HepG2 (cell line): Measurements from ENCODE around the gene TEX19. TPM values are rescaled to one million over a fixed set of nuclear protein-coding genes. Genes with fewer than 3 reads are reported as not detected.
A peak's percentile ranks its signal among the peaks of the same experiment; 100 is the strongest.

Source experiments
- ARNTL ChIP-seq: sonication (generic); formaldehyde crosslinking; IDR thresholded peaks from 2 replicates; pipeline ENCODE4 v1.4.0; 2020; ENCODE audit warnings: mild to moderate bottlenecking, missing genetic modification reagents
- BRD4 ChIP-seq: sonication (generic); formaldehyde crosslinking; IDR thresholded peaks from 2 replicates; pipeline ENCODE4 v1.4.0; 2020; ENCODE audit warnings: missing genetic modification reagents
- KDM6A ChIP-seq: IDR thresholded peaks from 2 replicates; pipeline ENCODE4 v1.6.1; 2016; ENCODE audit warnings: low read depth
- SKIL ChIP-seq: sonication (generic); formaldehyde crosslinking; IDR thresholded peaks from 2 replicates; pipeline ENCODE4 v1.8.0; 2022; ENCODE audit warnings: missing genetic modification reagents, mild to moderate bottlenecking, moderate library complexity, borderline replicate concordance
- STAT5B ChIP-seq: sonication (generic); formaldehyde crosslinking; IDR thresholded peaks from 2 replicates; pipeline ENCODE4 v1.4.0; 2020; ENCODE audit warnings: missing genetic modification reagents
- XBP1 ChIP-seq: sonication (generic); formaldehyde crosslinking; IDR thresholded peaks from 2 replicates; pipeline ENCODE4 v1.5.0; 2020; ENCODE audit warnings: missing genetic modification reagents
- ZFP62 ChIP-seq: sonication (generic); formaldehyde crosslinking; IDR thresholded peaks from 2 replicates; pipeline ENCODE4 v1.4.0; 2020; ENCODE audit warnings: missing genetic modification reagents
- ZKSCAN1 ChIP-seq: fragments of 150-350 bp; IDR thresholded peaks from 2 replicates; pipeline ENCODE4 v1.6.1; 2014; ENCODE audit warnings: low read length
- ZMYM2 ChIP-seq: sonication (generic); formaldehyde crosslinking; IDR thresholded peaks from 2 replicates; pipeline ENCODE4 v1.8.0; 2022; ENCODE audit warnings: mild to moderate bottlenecking, missing genetic modification reagents
- ZNF3 ChIP-seq: IDR thresholded peaks from 2 replicates; pipeline ENCODE4 v1.7.0; 2017; ENCODE audit warnings: inconsistent platforms
- ZNF510 ChIP-seq: sonication (generic); formaldehyde crosslinking; IDR thresholded peaks from 2 replicates; pipeline ENCODE4 v1.4.0; 2020; ENCODE audit warnings: low read depth, mild to moderate bottlenecking, missing genetic modification reagents
- ZNF572 ChIP-seq: sonication (generic); formaldehyde crosslinking; IDR thresholded peaks from 2 replicates; pipeline ENCODE4 v1.5.1; 2020; ENCODE audit warnings: mild to moderate bottlenecking, missing genetic modification reagents
- ZNF773 ChIP-seq: sonication (generic); formaldehyde crosslinking; IDR thresholded peaks from 2 replicates; pipeline ENCODE4 v1.4.0; 2020; ENCODE audit warnings: missing genetic modification reagents, borderline replicate concordance
- ZNF800 ChIP-seq: sonication (generic); formaldehyde crosslinking; IDR thresholded peaks from 2 replicates; pipeline ENCODE4 v1.4.0; 2020; ENCODE audit warnings: missing genetic modification reagents
- polyA plus RNA-seq, 8 experiments: library from polyadenylated mRNA; depleted of rRNA in 3 of 8; stranded (reverse) in 7 of 8; unstranded in 1 of 8; fragments of >200 nt; fragmentation: Illumina TruSeq in 4 of 8; extraction: Trizol in 4 of 8; gene quantifications; 2 replicates each; pipeline versions ENCODE4 v1.2.1 to v1.2.3, GENCODE V29; 2011 to 2016; ENCODE audit warnings: low read depth in 4 of 8, missing spikeins in 1 of 8, mixed read lengths in 1 of 8; ENCODE audit not compliant: insufficient read depth in 1 of 8
- total RNA-seq, 5 experiments: library from RNA; depleted of rRNA; stranded (reverse); fragments of >200 nt; fragmentation: Illumina TruSeq; extraction: Trizol; gene quantifications; 2 replicates each; pipeline ENCODE4 v1.2.3, GENCODE V29; 2016; ENCODE audit warnings: low read depth in 1 of 5
- TF ChIP-seq, protein P1 (sequence below): sonication (generic); formaldehyde crosslinking; conservative IDR thresholded peaks from 2 replicates; pipeline ENCODE4 v1.4.0; 2020; ENCODE audit warnings: missing genetic modification reagents
- TF ChIP-seq, protein P2 (sequence below): sonication (generic); formaldehyde crosslinking; IDR thresholded peaks from 2 replicates; pipeline ENCODE4 v1.4.0; 2020; ENCODE audit warnings: low read depth, missing genetic modification reagents
- TF ChIP-seq, protein P3 (sequence below): sonication (generic); formaldehyde crosslinking; conservative IDR thresholded peaks from 2 replicates; pipeline ENCODE4 v1.4.0; 2020; ENCODE audit warnings: missing genetic modification reagents

Gene TEX19
- total and polyA plus RNA-seq, 2 of the 13 experiments (the other 11 are each of a cell fraction or from before 2014, with no cell fraction given), result 1.3 to 6.0 TPM

GRCh38 chr17:82351713-82352488 lies 7.1 kb upstream of the TEX19 start (continued):
- TF ChIP-seq ZMYM2 (CRISPR knock-in tag) (no peak; the same call in 1 of the 2 replicates), KDM6A (CRISPR knock-in tag) (no peak), ARNTL (CRISPR knock-in tag) (no peak), ZFP62 (CRISPR knock-in tag) (no peak), SKIL (CRISPR knock-in tag) (no peak), ZNF800 (CRISPR knock-in tag) (no peak), ZNF773 (CRISPR knock-in tag) (no peak), STAT5B (no peak), ZNF510 (CRISPR knock-in tag) (peak; percentile 74; the same call in 1 of the 2 replicates), ZKSCAN1 (0 out of 2 replicates have a peak, but pooled peaks have one; percentile 27), XBP1 (CRISPR knock-in tag) (no peak), ZNF572 (CRISPR knock-in tag) (peak; percentile 77; the same call in 1 of the 2 replicates), ZNF3 (no peak), BRD4 (CRISPR knock-in tag) (peak; percentile 66; the same call in 1 of the 2 replicates)
- TF ChIP-seq, protein P1, sequence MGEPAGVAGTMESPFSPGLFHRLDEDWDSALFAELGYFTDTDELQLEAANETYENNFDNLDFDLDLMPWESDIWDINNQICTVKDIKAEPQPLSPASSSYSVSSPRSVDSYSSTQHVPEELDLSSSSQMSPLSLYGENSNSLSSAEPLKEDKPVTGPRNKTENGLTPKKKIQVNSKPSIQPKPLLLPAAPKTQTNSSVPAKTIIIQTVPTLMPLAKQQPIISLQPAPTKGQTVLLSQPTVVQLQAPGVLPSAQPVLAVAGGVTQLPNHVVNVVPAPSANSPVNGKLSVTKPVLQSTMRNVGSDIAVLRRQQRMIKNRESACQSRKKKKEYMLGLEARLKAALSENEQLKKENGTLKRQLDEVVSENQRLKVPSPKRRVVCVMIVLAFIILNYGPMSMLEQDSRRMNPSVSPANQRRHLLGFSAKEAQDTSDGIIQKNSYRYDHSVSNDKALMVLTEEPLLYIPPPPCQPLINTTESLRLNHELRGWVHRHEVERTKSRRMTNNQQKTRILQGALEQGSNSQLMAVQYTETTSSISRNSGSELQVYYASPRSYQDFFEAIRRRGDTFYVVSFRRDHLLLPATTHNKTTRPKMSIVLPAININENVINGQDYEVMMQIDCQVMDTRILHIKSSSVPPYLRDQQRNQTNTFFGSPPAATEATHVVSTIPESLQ (CRISPR knock-in tag), result 0 out of 2 replicates have a peak, but pooled peaks have one; percentile 85
- TF ChIP-seq, protein P2, sequence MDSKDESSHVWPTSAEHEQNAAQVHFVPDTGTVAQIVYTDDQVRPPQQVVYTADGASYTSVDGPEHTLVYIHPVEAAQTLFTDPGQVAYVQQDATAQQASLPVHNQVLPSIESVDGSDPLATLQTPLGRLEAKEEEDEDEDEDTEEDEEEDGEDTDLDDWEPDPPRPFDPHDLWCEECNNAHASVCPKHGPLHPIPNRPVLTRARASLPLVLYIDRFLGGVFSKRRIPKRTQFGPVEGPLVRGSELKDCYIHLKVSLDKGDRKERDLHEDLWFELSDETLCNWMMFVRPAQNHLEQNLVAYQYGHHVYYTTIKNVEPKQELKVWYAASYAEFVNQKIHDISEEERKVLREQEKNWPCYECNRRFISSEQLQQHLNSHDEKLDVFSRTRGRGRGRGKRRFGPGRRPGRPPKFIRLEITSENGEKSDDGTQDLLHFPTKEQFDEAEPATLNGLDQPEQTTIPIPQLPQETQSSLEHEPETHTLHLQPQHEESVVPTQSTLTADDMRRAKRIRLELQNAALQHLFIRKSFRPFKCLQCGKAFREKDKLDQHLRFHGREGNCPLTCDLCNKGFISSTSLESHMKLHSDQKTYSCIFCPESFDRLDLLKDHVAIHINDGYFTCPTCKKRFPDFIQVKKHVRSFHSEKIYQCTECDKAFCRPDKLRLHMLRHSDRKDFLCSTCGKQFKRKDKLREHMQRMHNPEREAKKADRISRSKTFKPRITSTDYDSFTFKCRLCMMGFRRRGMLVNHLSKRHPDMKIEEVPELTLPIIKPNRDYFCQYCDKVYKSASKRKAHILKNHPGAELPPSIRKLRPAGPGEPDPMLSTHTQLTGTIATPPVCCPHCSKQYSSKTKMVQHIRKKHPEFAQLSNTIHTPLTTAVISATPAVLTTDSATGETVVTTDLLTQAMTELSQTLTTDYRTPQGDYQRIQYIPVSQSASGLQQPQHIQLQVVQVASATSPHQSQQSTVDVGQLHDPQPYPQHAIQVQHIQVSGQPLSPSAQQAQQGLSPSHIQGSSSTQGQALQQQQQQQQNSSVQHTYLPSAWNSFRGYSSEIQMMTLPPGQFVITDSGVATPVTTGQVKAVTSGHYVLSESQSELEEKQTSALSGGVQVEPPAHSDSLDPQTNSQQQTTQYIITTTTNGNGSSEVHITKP, result no peak; the same call in 1 of the 2 replicates
- TF ChIP-seq, protein P3, sequence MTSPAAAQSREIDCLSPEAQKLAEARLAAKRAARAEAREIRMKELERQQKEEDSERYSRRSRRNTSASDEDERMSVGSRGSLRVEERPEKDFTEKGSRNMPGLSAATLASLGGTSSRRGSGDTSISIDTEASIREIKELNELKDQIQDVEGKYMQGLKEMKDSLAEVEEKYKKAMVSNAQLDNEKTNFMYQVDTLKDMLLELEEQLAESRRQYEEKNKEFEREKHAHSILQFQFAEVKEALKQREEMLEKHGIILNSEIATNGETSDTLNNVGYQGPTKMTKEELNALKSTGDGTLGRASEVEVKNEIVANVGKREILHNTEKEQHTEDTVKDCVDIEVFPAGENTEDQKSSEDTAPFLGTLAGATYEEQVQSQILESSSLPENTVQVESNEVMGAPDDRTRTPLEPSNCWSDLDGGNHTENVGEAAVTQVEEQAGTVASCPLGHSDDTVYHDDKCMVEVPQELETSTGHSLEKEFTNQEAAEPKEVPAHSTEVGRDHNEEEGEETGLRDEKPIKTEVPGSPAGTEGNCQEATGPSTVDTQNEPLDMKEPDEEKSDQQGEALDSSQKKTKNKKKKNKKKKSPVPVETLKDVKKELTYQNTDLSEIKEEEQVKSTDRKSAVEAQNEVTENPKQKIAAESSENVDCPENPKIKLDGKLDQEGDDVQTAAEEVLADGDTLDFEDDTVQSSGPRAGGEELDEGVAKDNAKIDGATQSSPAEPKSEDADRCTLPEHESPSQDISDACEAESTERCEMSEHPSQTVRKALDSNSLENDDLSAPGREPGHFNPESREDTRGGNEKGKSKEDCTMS (CRISPR knock-in tag), result no peak
